Body of pancreas (tissue), 4 donors: Measurements from ENCODE around the gene NFIC.

ENCODE experiments used
- CTCF ChIP-seq, 7 experiments: fragments of 450-650 bp in 4 of 7; fragments of 200-600 bp in 3 of 7; sonication (generic) in 3 of 7; IDR thresholded peaks; one replicate each; pipeline ENCODE4 v1.5.1; 2016 to 2019; ENCODE audit warnings: antibody characterized with exemption in 7 of 7
- POLR2A ChIP-seq, 3 donors: fragments of 450-650 bp; IDR thresholded peaks; one replicate each; pipeline ENCODE4 v1.6.1; 2016; ENCODE audit warnings: antibody characterized with exemption in 3 of 3, mild to moderate bottlenecking in 2 of 3

- TF ChIP-seq CTCF (IDR thresholded peaks at IDR 0.05), result no peak
- no peak for TF ChIP-seq POLR2A (IDR thresholded peaks at IDR 0.05)
Observed at GRCh38 chr19:3479834-3480215, 113.4 kb downstream of the NFIC start.
